NCI-H1436 (cell line): ENCODE data around the gene TTYH1.
"Not testable (repeated sequence)": the region's sequence is repeated elsewhere in the genome, so short reads cannot be mapped to it uniquely, and the experiment has no call there.

ENCODE experiments used
- DNase-seq: peaks from one replicate; lab custom pipeline; 2025; lab: John Stamatoyannopoulos, UW

TTYH1 gene

GRCh38 chr19:54444737-54445136, 29.5 kb downstream of the TTYH1 start:
- DNase-seq, result no peak

GRCh38 chr19:54446349-54446748, 31.1 kb downstream of the TTYH1 start:
- DNase-seq, result not testable (repeated sequence)

- DNase-seq, result no peak
These were observed 32.9 kb downstream of the TTYH1 start for GRCh38 chr19:54448040-54448773.

GRCh38 chr19:54448774-54449700, 33.8 kb downstream of the TTYH1 start, which contains the start of gene LENG8:
LENG8 (plus strand) TSS chr19:54449199; CDS start chr19:54451345, 2,146 bp downstream.
- peak; percentile 98 for DNase-seq

GRCh38 chr19:54449701-54450069, 34.4 kb downstream of the TTYH1 start:
- DNase-seq, result no peak

GRCh38 chr19:54451331-54451871, 36.1 kb downstream of the TTYH1 start:
- no peak for DNase-seq

- no peak for DNase-seq
These were observed 36.7 kb downstream of the TTYH1 start for GRCh38 chr19:54451997-54452396.

- DNase-seq, result no peak
These were observed 37.4 kb downstream of the TTYH1 start for GRCh38 chr19:54452626-54453025.

GRCh38 chr19:54453921-54454780, 38.9 kb downstream of the TTYH1 start:
- no peak for DNase-seq

GRCh38 chr19:54454781-54455675, 39.8 kb downstream of the TTYH1 start:
- DNase-seq, result no peak

GRCh38 chr19:54455786-54456422, 40.6 kb downstream of the TTYH1 start:
- no peak for DNase-seq

- DNase-seq, result no peak
These were observed 41.4 kb downstream of the TTYH1 start for GRCh38 chr19:54456423-54457373.

- DNase-seq, result no peak
These were observed 42.7 kb downstream of the TTYH1 start for GRCh38 chr19:54457773-54458647.

- DNase-seq, result no peak
These were observed 43.5 kb downstream of the TTYH1 start for GRCh38 chr19:54458648-54459281.

- DNase-seq, result no peak
These were observed 44.3 kb downstream of the TTYH1 start for GRCh38 chr19:54459282-54460229.

GRCh38 chr19:54460230-54461005, 45.2 kb downstream of the TTYH1 start:
- no peak for DNase-seq
